ENCODE results near the gene AMER2.
"Not testable (repeated sequence)": the region's sequence is repeated elsewhere in the genome, so short reads cannot be mapped to it uniquely, and the experiment has no call there.

The AMER2 gene

GRCh38 chr13:25166306-25166705, 5.8 kb downstream of the AMER2 start:
- DNase-seq: no peak
- in situ Hi-C loops (cut with HindIII; ENCODE audit: low pct_ligation_motif_present, low pct_unique_long_range_greater_than_20kb, low sequenced_read_pairs): no loop called here

GRCh38 chr13:25165663-25166062, 6.4 kb downstream of the AMER2 start:
- in situ Hi-C loops (cut with HindIII; ENCODE audit: low pct_ligation_motif_present, low pct_unique_long_range_greater_than_20kb, low sequenced_read_pairs): no loop called here
- DNase-seq: no peak

DNA sequence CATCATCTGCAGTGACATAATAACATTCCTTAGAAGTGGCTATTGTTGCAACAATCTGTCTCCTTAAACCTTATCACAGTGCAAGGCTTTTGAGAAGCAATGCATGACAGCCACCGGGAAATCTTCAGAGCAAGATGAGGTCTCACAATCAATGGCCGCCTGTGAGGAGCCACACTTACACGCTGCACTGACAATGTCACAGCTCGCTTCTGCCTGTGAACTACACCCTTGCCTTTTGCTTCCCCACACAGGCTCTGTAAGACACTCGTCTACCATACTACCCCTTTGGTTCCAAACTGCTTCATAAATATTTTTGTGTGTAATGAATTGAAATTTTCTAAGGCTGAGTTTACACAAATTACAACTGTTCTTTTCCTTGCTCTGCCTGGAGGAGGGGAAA, 6.9 kb downstream of the AMER2 start:
- DNase-seq; in situ Hi-C loops (cut with HindIII; ENCODE audit: low pct_ligation_motif_present, low pct_unique_long_range_greater_than_20kb, low sequenced_read_pairs): not testable (repeated sequence)

DNA sequence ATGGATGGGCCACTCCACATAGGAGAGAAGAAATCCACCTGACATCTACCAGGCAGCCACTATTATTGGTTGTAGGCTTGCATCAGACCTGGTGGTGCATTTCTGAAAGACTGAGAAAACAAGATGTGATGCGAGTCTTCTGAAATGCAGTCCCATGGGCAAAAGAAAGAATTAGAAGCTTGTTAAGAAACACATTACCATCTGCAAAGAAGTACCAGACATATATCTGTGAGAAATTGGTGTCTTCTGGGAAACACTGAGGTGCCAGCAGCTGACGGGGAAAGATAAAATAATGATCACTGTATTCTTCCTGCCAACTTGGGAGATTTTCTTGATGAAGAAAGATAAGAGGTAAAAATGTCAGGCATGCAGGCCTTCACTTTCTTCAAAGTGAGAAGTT, 14.4 kb downstream of the AMER2 start:
- no peak for DNase-seq
- in situ Hi-C loops (cut with HindIII; ENCODE audit: low pct_ligation_motif_present, low pct_unique_long_range_greater_than_20kb, low sequenced_read_pairs): no loop called here

DNA sequence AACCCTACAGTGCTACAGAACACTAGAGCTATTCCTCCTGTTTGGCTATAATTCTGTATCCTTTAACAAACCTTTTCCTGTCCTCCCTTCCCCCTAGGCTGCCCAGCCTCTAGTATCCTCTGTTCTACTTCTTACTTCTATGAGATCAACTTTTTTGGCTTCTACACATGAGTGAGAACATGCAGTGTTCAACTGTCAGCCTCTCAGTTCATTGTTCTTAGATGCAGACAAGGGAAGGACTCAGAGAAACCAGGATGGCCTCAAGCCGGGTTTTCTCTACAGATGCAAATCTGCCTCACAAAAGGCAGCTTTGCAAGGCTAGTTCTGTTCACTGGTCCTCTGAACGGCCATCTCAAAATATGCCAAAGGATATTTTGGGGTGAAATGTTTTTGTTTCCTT, 18.4 kb downstream of the AMER2 start:
- DNase-seq: no peak
- in situ Hi-C loops (cut with HindIII; ENCODE audit: low pct_ligation_motif_present, low pct_unique_long_range_greater_than_20kb, low sequenced_read_pairs): no loop called here

- in situ Hi-C loops (cut with HindIII; ENCODE audit: low pct_ligation_motif_present, low pct_unique_long_range_greater_than_20kb, low sequenced_read_pairs): no loop called here
- DNase-seq: no peak
Observed at GRCh38 chr13:25151626-25152195, 20.4 kb downstream of the AMER2 start.

DNA sequence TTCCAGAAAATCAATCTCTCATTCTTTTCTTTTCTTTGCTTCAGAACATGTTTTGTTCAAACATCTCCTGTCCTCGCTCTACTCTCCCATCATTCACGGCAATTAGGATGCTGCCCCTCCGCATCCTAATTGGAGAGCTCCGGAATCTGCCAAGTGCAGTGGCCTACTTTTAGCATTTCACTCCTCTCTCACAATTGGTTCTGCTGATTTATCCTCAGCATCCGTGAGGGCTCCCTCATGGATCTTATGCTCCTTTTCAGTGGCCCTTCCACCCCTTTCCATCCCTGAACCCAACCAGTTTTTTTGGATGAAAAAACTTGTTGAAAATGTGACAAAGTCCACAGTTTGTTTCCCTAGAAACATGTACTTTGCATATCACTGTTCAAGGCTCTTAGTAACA, 22.4 kb downstream of the AMER2 start:
- in situ Hi-C loops (cut with HindIII; ENCODE audit: low pct_ligation_motif_present, low pct_unique_long_range_greater_than_20kb, low sequenced_read_pairs): no loop called here
- no peak for DNase-seq

GRCh38 chr13:25148402-25148771, 23.7 kb downstream of the AMER2 start:
- no peak for DNase-seq
- in situ Hi-C loops (cut with HindIII; ENCODE audit: low pct_ligation_motif_present, low pct_unique_long_range_greater_than_20kb, low sequenced_read_pairs): no loop called here

- no peak for DNase-seq
- in situ Hi-C loops (cut with HindIII; ENCODE audit: low pct_ligation_motif_present, low pct_unique_long_range_greater_than_20kb, low sequenced_read_pairs): no loop called here
Observed at GRCh38 chr13:25147638-25148401, 24.3 kb downstream of the AMER2 start.

GRCh38 chr13:25143706-25144105, 28.4 kb downstream of the AMER2 start:
- in situ Hi-C loops (cut with HindIII; ENCODE audit: low pct_ligation_motif_present, low pct_unique_long_range_greater_than_20kb, low sequenced_read_pairs): no loop called here
- no peak for DNase-seq

DNA sequence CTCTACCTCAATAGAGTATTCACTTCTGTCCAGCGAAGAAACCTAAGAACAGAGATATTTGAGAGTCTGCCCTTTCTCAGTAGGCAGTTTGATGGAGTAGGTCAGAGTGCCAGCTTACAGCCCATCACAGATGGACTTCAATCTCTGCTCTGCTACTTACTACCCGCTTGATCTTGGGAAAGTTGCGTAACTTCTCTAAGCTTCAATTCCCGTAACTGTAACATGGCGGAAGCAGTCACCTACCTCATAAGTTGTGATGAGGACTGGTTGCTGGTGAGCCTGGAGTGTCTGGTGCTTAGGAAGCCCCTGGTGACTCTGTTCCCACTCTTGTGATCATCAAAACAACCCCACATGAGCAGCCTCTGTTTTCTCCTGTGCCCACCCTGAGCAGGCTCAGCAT, 31.0 kb downstream of the AMER2 start:
- in situ Hi-C loops (cut with HindIII; ENCODE audit: low pct_ligation_motif_present, low pct_unique_long_range_greater_than_20kb, low sequenced_read_pairs): no loop called here
- DNase-seq: no peak

- in situ Hi-C loops (cut with HindIII; ENCODE audit: low pct_ligation_motif_present, low pct_unique_long_range_greater_than_20kb, low sequenced_read_pairs): no loop called here
- DNase-seq: no peak
Observed at GRCh38 chr13:25137788-25138115, 34.3 kb downstream of the AMER2 start.

- DNase-seq: no peak
- in situ Hi-C loops (cut with HindIII; ENCODE audit: low pct_ligation_motif_present, low pct_unique_long_range_greater_than_20kb, low sequenced_read_pairs): no loop called here
Observed at GRCh38 chr13:25136880-25137787, 35.0 kb downstream of the AMER2 start.

GRCh38 chr13:25135896-25136295, 36.2 kb downstream of the AMER2 start:
- in situ Hi-C loops (cut with HindIII; ENCODE audit: low pct_ligation_motif_present, low pct_unique_long_range_greater_than_20kb, low sequenced_read_pairs): no loop called here
- no peak for DNase-seq

GRCh38 chr13:25132751-25133390, 39.2 kb downstream of the AMER2 start:
- in situ Hi-C loops (cut with HindIII; ENCODE audit: low pct_ligation_motif_present, low pct_unique_long_range_greater_than_20kb, low sequenced_read_pairs): no loop called here
- no peak for DNase-seq

DNA sequence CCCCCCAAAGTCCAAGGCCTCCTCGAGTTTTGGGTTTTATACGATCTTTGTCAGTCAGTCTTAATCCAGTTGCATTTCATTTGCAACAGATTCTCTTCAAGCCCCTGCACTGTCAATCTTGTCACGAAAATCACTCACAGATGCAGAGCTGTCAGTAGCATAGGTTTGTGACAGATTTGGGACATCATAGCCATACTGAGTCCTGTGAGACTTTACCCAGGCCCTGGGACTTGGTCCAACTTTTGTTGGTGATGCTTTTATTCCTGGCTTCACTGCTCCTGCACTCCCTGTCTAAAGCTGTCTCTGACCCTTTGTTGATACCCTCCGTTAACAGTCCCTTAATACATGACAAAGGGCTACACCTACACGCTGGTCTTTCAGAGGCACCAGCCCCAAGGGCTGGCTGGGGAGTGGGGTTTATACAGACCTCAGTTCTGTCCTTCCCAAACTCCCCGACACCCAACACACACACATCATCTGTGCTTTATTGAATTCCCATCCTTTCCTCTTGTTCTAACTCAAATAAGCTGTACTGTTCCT, 40.1 kb downstream of the AMER2 start:
- in situ Hi-C loops (cut with HindIII; ENCODE audit: low pct_ligation_motif_present, low pct_unique_long_range_greater_than_20kb, low sequenced_read_pairs): no loop called here
- no peak for DNase-seq

DNA sequence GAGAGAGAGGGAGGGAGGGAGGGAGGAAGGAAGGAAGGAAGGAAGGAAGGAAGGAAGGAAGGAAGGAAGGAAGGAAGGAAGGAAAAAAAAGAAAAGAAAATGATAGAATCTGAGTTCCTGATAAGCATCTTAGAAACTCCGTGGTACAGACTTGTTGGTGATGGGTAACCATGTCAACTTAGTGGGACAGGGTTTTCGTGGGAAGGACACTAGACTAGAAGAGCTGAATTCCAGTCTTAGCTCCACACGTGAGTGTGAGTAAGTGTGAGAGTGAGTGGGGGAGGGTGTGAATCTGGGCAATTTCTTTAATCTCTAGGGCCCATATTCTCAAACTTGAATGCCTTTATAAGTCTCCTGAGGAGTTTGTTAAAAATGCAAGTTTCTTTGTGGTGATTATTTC, 41.1 kb downstream of the AMER2 start:
- no peak for DNase-seq
- in situ Hi-C loops (cut with HindIII; ENCODE audit: low pct_ligation_motif_present, low pct_unique_long_range_greater_than_20kb, low sequenced_read_pairs): no loop called here

- in situ Hi-C loops (cut with HindIII; ENCODE audit: low pct_ligation_motif_present, low pct_unique_long_range_greater_than_20kb, low sequenced_read_pairs): no loop called here
- DNase-seq: no peak
Observed at GRCh38 chr13:25118378-25118905, 53.6 kb downstream of the AMER2 start.

DNA sequence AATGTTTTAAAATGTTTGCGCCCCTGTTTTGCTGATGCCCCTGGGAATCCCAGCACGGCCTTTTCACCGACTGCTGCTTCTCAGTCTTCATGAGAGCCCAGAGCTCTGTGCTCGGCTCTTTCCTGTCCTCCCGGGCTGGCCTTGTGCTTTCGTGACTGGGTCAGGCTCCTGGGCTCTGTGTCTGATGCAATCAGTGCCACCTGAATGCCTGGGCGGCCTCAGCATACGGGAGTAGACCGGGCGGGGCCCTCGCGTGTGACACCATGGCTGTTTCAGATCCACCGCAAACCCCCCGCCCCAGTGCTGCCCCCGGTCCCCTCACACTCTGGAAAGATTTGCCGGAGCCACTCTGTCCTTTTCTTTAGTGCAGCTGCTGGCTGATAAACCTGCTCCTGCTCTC, 54.8 kb downstream of the AMER2 start:
- DNase-seq: no peak
- in situ Hi-C loops (cut with HindIII; ENCODE audit: low pct_ligation_motif_present, low pct_unique_long_range_greater_than_20kb, low sequenced_read_pairs): no loop called here

Data from ACHN (cell line).